GM06990 (cell line): ENCODE measurements around the gene ZNF778.

Experiments
- DNase-seq: peaks from one replicate; pipeline ENCODE4 v3.0.0-alpha.2; 2011; ENCODE audit not compliant: insufficient read length; ENCODE audit errors: extremely low read depth
- H3K27me3 ChIP-seq: replicated peaks from 2 replicates; pipeline ENCODE4 v1.6.0; 2011; ENCODE audit warnings: low read length; ENCODE audit not compliant: control insufficient read depth, insufficient read depth
- H3K36me3 ChIP-seq: 2 replicates; pipeline ENCODE4 v1.5.1; 2011; ENCODE audit warnings: low read length; ENCODE audit not compliant: control insufficient read depth, insufficient read depth
- H3K4me3 ChIP-seq: replicated peaks from 2 replicates; pipeline ENCODE4 v1.5.1; 2011; ENCODE audit warnings: low read depth, mild to moderate bottlenecking, control low read depth, low read length
- CTCF ChIP-seq: IDR thresholded peaks from 2 replicates; pipeline ENCODE4 v1.5.1; 2011; ENCODE audit warnings: low read length, control low read depth, mild to moderate bottlenecking, inconsistent platforms; ENCODE audit not compliant: insufficient read depth, poor library complexity, severe bottlenecking

ZNF778 gene

GRCh38 chr16:89217388-89218191 is at the start of gene ZNF778:
Gene ZNF778 (plus strand): TSS chr16:89217703. CDS start chr16:89221128, 3,425 bp downstream.
- no peaks in the 10 kb centered on the region for H3K27me3 ChIP-seq
- TF ChIP-seq CTCF, result no peak
- H3K36me3 ChIP-seq, result peaks cover 2% of the 10 kb centered on the region
- H3K4me3 ChIP-seq, result peak within 1 kb of the TSS; percentile 90
- peak; percentile 89 for DNase-seq

- TF ChIP-seq CTCF, result no peak
Measured at GRCh38 chr16:89168381-89169189, 48.9 kb upstream of the ZNF778 start.

GRCh38 chr16:89169778-89170177 is 47.7 kb upstream of the ZNF778 start:
- no peaks in the 10 kb centered on the region for H3K27me3 ChIP-seq
- no peak for TF ChIP-seq CTCF
- no peak overlapping the region for H3K4me3 ChIP-seq
- DNase-seq, result no peak
- H3K36me3 ChIP-seq, result no peaks in the 10 kb centered on the region

More at GRCh38 chr16:89168381-89169189, 48.9 kb upstream of the ZNF778 start:
- Histone ChIP-seq H3K4me3 (no peak overlapping the region), H3K27me3 (no peaks in the 10 kb centered on the region), H3K36me3 (no peaks in the 10 kb centered on the region)
- no peak for DNase-seq

- peak; percentile 41 for DNase-seq
Measured at GRCh38 chr16:89170346-89171215, 46.9 kb upstream of the ZNF778 start.

More at GRCh38 chr16:89170346-89171215, 46.9 kb upstream of the ZNF778 start:
- TF ChIP-seq CTCF, result no peak
- Histone ChIP-seq H3K27me3 (no peaks in the 10 kb centered on the region), H3K36me3 (no peaks in the 10 kb centered on the region), H3K4me3 (peak overlapping the region; percentile 37)
